HG02623 (cell line): Measurements from ENCODE around the gene KCNB1.

Experiments used
- ATAC-seq: cut with Tn5 transposase; IDR thresholded peaks from one replicate; pipeline ENCODE4 v1.9.1; 2021; ENCODE audit warnings: moderate library complexity; ENCODE audit not compliant: unreplicated experiment

KCNB1 gene

DNA sequence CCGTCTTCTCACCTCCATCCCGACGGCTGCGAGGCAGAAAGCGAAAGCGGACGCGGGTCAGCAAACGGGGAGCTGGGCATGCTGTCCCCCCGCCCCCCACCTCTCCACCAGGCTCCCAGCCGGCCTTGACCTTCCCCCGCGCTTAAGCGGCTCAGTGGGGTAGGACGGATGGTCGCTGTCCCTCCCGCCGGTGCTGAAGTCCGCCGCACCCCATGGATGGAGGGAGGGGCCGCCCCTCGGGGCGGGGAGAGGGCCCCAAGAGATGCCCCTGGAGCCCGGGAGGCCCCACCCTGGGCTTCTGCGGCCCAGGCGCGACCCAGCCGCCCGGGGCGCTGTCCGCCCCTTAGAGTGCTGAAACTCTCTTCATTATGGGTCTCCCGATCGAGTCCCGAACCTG lies at the start of gene KCNB1:
KCNB1 (minus strand) TSS at position 48 of the 397 bp plus-strand sequence. CDS start 188 bp downstream, outside the sequence.
- ATAC-seq, result no peak

DNA sequence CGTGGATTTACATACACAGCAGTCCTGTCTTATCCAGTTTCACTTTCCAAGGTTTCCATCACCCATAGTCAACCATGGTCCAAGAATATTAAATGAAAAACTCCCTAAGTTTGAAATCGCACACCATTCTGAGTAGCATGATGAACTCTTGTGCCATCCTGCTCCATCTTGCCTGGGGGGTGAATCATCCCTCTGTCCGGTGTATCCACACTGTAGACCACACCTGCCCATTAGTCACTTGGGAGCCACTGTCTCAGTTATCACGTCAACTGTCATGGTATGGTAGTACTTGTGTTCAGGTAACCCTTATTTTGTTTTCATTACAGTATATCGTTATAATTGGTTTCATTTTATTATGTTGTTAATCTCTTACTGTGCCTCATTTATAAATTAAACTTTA lies 47.0 kb upstream of the KCNB1 start:
- ATAC-seq, result no peak

DNA sequence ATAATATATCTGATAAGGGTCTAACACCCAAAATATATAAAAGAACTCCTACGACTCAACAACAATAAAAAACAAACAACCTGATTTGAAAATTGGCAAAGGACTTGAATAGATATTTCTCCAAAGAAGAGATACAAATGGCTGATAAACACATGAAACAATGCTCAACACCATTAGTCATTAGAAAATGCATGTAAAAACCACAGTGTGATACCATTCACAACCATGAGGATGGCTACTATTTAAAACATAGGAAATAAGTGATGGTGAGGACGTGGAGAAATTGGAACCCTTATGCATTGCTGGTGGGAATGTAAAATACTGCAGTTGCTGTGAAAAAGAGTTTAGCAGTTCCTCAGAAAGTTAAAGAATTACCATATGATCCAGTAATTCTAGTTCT lies 44.1 kb upstream of the KCNB1 start:
- no peak for ATAC-seq

DNA sequence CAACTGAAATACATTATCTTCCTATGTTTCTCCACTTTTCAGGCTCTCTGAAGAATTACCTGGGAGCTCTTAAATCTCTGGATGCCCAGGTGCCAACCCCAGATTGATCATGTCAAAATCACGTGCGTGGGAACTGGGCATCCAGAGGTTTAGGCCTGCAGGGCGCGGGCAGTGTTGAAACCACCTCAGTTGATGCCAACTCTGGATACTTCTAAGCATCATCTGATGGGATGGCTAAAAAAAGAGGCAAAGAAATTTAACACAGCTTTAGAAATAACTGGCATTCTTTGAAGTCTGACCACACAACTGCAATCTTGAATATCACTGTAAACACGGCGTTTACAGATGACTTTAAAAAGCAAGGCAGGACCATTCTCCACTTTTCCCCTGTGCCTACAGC lies 43.6 kb upstream of the KCNB1 start:
- ATAC-seq, result no peak

DNA sequence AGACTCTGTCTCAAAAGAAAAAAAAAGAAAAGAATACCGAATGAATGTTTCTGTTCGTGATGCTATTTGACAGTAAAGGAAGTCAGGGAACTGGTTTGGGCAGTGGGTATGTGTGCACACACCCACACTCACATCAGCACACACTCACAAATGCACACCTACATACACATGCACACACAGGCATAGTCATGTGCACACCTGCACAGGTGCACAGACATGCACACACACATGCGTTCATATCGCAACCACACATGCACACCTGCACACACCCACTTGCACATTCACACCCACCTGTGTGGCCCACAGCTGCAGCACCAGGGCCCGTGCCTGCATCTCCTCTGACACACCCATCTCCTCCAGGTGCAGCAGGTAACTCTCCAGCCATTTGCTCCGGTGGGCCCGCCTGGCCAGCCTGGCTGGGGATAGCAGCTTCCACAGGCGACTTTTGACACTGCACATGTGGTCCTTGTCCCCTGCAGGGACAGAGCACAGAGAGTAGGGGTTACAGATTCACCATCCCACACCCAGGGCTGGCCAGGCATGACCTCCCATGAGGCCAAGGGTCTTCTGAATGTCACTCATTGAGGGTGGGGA lies 41.4 kb upstream of the KCNB1 start:
- ATAC-seq, result no peak

DNA sequence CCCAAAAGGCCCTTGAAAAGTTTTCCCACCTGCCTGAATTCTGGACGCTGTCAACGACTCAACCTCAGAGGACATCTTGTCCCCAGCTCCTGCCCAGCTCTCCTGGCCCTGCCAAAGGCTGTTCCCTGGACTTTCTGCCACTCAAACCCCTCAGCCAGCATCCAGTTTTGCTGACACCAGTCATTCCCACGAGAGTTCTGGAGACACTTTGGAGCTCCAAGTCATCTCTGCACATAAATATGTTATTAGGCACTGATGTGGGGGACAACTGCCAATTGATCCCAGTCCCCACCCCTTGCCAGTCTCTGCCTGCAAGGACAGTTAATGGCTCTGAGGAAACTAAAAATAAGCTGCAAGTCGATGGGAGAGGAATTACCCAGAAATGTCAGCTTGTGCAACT lies 38.9 kb upstream of the KCNB1 start:
- no peak for ATAC-seq

DNA sequence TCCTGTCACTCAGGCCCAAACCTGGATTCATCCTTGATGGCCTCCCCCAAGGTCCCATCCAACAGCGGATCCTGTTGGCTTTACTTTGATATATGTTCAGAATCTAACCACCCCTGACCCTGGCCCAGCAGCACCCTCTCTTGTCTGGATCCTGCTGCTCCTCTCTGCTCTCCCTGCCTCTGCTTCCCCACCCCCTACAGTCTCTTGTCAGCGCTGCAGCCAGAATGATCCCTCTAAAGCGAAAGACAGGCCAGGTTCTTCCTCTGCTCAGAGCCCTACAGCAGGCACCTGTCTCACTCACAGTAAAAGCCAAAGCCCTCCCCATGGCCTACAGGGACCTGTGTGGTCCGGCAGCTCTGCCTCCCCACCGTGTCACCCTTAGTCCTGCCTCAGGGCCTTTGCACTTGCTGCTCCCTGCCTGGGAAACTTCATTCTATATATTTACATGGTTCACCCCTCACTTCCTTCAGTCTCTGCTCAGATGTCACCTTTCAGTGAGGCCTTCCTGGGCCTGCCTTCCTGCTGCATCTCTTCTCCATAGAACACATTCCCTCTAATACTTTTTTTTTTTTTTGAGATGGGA lies 37.4 kb upstream of the KCNB1 start:
- no peak for ATAC-seq

DNA sequence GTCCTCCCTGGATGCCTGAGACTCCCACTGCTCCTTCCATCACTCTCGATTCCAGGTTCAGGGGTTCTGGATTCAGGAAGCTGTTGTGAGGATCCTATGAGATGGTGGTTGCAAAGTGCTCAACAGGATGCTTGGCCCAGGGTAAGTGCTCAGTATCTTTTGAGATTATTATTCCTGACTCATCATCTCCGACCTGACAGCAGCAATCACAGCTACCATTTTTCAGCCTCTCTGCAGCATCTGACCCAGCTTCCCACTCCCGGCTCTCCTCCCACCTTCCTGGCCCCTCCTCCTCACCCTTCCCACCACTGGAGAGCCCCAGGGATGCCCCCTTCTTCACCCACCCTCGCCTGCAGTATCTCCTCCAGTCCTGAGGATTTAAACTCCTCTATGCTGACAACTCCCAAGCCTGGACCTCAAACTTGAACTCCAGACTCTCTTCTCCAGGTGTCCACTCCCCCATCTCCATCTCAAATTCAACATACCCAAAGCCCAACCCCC lies 36.8 kb upstream of the KCNB1 start:
- no peak for ATAC-seq

DNA sequence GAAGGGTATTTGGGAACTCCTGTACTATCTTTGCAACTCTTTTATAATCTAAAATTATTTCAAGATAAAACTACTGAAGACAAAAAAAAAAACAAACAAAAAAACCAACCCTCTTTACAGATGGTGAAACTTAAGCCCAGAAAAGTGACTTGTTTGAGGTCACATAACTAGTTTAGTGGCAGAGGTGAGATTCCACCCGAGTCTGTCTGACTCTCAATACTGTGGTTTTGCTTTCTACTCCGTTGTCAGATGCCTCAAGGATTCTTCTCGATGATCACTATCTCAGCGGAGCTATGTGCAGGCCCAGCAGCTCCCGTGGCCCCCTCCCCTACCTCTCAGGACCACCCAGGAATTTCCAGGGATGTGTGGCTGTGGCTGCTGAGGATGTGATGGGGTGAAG lies 36.1 kb upstream of the KCNB1 start:
- ATAC-seq, result no peak

DNA sequence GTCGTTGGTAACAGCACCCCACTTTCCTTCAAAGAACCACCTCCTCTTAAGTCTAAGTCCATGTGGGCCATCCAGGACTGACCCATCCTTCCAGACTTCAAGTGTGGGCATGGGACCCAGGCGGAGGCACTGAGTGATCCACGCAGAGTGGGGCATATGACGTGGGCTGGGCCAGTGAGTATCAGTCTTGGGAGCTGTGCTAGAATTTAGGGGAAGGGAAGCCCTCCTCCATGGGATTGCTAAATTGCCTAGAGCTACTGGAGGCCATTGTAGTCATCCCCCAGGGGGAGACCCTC lies 35.3 kb upstream of the KCNB1 start:
- no peak for ATAC-seq

DNA sequence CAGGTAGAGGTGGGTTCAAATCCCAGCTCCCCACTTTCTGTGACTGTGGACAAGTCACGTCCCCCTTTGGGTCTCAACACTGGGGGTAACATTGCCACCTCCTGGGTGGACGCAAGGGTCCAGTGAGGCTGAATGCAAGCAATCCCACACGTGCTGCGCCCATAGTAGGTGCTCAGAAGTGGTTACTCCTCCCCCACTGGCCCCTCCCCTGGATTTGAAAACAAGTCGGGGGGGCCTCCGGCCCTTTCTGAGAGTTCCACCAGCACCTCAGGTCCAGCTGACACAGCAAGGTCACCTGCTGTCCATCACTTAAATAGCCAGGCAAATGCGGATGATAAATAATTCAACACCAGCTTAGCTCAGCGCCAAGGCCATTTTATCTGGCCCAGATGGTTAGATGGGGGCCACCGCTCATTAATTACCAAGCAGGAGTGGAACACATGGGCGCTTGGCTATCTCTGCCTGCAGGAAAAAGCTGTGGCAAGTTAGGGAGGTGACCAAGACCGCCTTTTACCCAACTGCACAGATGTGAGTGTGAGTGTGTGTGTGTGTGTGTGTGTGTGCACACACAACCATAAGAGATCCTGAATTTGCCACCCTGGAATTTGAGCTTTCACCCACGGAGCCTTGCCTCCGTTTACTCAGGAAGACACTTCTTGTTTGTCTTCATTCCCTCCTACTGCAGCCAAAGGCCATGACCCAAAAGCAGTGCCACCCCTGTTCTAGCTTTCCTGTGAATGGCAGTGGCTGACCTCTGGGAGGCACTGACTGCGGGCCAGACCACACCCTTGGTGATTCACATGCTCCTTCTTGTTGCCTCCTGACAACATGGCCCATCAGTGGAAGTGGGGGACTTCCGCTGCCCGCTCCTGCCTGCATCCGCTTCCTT lies 34.7 kb upstream of the KCNB1 start:
- no peak for ATAC-seq

DNA sequence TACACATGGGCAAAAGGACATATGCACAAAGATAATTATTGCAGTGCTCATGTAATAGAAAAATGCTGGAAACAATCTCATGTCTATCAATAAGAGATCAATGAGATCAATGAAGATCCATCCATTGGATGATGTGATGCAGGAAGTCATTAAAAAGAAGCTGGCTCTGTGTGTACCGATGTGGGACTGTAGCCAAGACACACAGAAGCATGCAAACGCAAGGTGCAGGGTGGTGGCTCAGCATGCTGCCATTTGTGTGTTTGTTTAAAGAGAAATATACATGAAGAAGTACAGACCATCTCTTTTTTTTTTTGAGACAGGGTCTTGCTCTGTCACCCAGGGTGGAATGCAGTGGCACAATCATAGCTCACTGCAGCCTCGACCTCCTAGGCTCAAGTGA lies 33.1 kb upstream of the KCNB1 start:
- ATAC-seq, result no peak

DNA sequence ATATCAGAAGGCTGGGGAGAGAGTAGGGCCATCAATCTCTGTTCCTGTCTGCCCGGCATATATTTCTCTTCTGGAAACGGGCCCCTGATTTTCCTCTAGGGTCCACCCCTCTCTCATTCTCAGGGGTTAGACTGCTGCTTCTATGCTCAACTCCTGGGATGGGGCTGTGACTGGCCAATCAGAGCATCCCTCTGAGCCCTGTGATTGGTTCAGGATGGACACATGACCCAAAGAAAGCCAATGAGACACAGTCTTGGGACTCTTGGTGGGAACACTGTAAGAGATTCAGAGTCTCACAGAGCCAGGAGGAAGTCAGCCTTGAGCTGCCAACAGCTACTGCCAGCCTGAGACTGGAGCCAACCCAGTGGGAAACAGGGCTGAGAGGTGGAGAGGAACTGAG lies 31.0 kb upstream of the KCNB1 start:
- ATAC-seq, result no peak

DNA sequence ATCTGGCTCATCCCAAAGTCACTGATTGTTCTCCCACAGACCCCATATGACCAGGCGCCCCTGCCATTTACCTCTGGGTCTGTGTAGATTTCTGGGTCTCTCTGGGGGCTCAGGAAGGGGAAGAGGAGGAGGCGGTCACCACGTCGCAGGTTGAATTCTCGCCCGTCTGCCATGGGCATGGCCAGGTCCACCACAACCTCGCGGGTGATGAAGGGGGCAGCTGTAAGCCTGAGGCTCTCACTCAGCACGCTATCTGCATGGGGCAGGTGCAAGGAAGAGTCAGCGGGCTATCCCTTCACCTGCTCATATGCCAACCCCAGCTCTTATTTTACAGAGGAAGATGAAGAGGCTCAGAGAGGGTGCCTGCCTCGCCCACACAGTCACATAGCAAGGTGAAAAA lies 30.5 kb upstream of the KCNB1 start:
- ATAC-seq, result no peak

DNA sequence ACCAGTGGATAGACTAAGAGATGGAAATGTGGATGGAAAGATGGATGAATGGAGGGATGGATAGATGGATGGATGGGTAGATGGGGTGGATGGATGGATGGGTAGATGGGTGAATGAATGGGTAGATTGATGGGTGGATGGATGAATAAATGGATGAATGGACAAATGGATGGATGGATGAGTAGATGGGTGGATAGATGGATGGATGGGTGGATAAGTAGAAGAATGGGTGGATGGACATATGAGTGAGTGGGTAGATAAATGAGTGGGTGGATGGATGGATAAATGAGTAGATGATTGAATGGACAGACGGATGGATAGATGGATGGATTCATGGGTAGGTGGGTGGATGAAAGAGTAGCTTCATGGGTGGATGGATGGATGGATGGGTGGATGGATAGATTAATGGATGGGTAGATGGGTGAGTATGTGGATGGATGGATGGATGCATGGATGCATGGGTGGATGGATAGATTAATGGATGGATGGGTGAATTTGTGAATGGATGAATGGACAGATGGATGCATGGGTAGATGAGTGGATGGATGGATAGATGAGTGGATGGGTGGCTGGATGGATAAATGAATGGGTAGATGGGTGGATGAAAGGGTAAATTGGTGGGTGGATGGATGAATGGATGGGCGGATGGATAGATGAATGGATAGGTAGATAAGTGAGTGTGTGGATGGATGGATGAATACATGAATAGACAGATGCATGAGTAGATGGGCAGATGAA lies 29.5 kb upstream of the KCNB1 start:
- no peak for ATAC-seq

DNA sequence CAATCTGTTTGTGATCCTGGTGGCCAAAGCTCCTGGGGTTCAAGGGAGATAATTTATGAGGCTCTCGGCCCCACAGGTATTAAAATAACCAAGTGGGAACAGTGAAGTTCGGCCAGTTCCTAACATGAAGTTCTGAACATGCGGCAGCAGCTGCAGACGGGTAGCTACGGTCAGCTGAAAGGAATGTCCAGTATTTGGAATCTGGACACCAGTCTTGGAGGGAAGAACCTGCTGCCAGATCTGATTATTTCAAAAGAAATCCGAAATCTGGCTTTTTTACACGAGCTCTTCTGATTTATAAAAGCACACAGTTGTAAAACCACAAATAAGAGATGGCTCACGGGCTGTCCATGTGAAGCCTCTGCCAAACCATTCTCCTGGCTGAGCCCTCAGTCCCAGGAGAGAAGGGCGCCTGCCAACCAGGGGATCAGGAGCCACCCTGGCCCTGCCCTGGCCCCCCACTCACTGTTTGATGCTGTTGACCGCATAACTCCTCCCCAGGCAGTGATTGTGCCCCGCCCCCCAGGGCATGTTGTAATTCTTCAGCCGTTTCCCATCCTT lies 28.2 kb upstream of the KCNB1 start:
- no peak for ATAC-seq

DNA sequence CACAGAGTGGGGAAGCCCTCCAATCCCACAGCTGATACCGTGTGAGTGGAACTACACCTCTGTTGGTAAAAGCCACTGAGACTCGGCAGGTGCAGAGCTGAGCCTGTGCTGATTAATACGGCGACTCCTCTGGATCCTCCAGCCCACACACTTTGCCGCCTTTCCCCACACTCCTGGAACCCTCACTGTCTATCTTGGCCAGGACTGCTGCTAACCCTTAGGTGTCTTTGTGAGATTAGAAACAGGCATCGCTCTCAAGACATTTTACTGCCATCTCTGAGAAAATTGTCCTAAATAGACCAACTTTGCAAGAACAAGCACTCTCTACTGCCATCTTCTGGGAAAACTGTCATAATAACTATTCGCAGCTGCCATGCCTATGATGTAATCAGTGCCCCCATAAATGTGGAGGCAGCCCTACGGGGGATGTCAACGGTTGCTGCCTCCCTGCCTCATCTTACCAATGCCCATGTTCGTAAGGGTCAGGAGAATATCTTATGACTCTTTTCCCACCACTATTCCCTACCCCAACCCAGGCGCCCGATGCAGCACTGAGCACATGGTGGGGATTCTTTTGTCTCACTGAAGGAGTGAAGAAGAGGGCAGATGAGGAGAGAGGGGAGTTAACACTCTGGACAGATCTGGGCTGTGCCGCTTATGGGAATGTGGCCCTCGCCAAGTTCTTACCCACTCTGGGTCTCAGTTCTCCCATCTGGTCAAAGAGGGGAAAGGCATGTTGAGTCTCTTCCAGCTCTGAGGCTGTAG lies 26.1 kb upstream of the KCNB1 start:
- ATAC-seq, result no peak

DNA sequence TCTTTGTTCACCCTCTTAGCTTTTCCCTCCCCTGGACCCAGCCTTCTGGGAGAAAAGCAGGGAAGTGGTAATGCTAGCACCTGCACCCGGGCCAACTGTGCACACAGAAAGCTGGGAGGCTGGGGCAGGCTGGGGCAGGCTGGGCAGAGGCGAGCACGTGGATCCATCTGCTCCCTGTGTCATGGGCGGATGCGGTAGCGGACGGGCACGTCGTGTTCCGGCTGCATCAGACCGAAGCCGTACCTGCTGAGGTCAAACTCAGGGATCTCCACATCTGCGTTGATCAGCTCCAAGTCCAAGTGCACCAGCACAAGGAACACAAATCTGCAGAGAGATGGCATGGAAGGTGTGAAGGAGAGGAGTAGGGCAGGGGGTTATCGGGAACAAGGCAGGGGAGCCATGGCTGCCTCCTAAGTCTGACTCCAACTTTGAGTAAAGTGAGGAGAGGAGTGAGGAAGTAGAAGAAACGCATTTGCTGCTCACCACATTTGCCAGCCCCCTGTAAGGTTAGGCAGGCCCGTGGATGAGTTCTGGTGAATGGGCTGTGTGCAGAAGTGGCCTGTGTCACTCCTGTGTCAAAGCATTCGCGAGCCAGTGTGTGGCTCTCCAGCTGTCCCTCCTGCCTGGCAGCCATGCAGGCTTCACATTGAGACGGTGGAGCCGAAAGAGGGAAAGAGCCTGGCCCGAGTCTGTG lies 25.4 kb upstream of the KCNB1 start:
- no peak for ATAC-seq

DNA sequence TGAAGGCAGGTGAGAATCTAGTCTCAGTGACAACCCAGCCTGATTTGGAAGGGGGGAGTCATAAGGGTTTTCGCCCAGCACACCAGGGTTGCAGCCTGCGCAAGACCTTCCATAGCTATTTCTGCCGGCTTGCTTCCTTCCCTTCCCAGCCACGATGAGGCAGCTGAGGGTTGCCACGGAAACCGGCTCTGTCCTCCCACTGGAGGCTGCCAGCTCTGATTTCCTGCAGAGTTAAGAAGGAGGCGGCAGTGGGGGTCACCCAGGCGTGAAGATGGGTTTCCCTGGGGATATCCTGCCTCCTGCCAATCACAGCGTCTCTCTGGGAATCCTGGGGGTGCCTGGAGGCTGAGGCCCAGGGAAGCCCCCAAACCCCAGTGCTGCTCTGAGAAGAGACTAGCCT lies 23.1 kb upstream of the KCNB1 start:
- ATAC-seq, result no peak

DNA sequence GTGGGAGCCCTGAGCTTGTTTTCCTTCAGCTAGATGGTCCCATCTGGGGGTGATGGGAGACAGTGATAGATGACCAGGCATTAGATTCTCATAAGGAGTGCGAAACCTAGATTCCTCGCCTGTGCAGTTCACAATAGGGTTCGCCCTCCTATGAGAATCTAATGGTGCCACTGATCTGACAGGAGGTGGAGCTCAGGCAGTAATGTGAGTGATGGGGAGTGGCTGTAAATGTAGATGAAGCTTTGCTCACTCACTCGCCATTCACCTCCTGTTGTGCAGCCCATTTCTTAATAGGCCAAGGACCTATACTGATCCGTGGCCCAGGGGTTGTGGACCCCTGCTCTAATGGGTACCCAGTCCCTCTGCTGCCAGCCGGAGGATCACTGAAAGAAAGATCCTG lies 20.7 kb upstream of the KCNB1 start:
- no peak for ATAC-seq
